Ureter (tissue), 1 donor: Measurements from ENCODE around the gene IFT22. TPM values are rescaled to one million over a fixed set of nuclear protein-coding genes. Genes with fewer than 3 reads are reported as not detected.
"Not testable (repeated sequence)": the region's sequence is repeated elsewhere in the genome, so short reads cannot be mapped to it uniquely, and the experiment has no call there.

Source experiments
- DNase-seq: peaks from one replicate; pipeline ENCODE4 v3.0.0-alpha.2; 2020; ENCODE audit warnings: low spot score
- total RNA-seq: library from RNA; stranded (reverse); gene quantifications from one replicate; pipeline ENCODE4 v1.2.4, GENCODE V29; 2023
- donor health status: DM: yes; HTN: yes; CAD: no.

The IFT22 gene
- total RNA-seq, 1 donor from 2014 or later: 25.5 TPM

DNA sequence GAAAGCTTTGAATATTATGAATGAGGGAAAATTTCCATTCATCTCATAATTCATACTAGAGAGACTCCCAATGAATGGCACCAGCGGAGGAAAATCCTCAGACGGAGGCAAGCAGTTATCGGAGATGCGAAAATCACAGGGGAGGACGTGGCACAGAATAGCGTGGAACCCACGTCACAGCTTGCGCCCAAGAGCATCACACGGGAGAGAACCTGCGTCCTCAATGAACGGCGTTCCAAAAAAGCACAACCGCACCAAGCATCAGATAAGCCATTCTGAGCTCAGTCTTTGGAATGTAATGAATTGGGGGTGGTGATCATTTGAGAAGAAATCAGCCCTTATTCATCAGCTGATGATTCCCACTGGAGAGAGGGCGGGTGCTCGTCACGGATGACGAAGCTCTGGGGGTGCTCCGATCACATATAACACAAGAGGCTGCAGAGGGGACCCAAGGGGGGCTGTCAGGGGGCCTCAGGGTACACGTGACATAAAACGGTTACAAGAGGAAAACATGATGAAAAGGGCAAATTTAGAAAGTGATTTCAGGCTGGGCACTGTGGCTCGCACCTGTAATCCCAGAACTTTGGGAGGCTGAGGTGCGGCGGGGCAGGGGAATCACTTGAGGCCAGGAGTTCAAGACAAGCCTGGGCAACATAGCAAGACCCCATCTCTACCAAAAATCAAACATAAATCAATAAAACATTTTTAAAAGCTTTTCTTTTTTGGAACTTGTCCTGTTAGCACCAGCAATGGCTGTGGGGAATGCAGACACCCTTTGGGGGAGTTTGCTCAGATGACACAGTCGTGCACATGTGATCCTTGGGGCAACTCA is 42.9 kb downstream of the IFT22 start:
- no peak for DNase-seq

GRCh38 chr7:101277155-101277554 is 44.5 kb downstream of the IFT22 start:
- no peak for DNase-seq

GRCh38 chr7:101273206-101273605 is 48.4 kb downstream of the IFT22 start:
- no peak for DNase-seq

DNA sequence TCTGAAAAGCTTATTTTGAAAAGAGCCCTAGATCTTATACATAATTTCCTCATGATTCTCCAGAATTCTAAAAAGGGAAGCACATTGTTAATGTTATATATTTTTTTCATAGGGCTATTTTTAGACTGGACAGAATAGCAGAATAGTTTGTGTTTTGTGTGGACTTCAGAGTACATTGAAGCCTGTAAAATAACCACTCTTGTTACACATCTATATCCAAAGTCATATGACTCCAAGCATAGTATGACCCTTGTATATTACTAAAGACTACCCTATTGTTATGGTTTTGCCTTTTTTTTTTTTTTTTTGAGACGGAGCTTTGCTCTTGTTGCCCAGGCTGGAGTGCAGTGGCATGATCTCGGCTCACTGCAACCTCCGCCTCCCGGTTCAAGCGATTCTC is 50.6 kb downstream of the IFT22 start:
- no peak for DNase-seq

- no peak for DNase-seq
Observed at GRCh38 chr7:101269664-101270063, 51.9 kb downstream of the IFT22 start.

GRCh38 chr7:101265622-101266516 is 55.7 kb downstream of the IFT22 start:
- no peak for DNase-seq

GRCh38 chr7:101264102-101264706 is 57.4 kb downstream of the IFT22 start:
- DNase-seq: not testable (repeated sequence)

Other genes with a start within 250 kb of the IFT22 start
- 57.3 TPM for gene TRIM56, start 236.3 kb downstream of the IFT22 start, total RNA-seq
- gene SERPINE1, start 194.7 kb downstream of the IFT22 start, total RNA-seq: 4.3 TPM
- 50.5 TPM for gene AP1S1, start 167.3 kb downstream of the IFT22 start, total RNA-seq
- gene VGF, start 156.2 kb downstream of the IFT22 start, total RNA-seq: not detected
- gene NAT16, start 141.5 kb downstream of the IFT22 start, total RNA-seq: not detected
- gene MOGAT3, start 120.8 kb downstream of the IFT22 start, total RNA-seq: not detected
- 50.9 TPM for gene PLOD3, start 104.2 kb downstream of the IFT22 start, total RNA-seq
- 57.1 TPM for gene ZNHIT1, start 103.6 kb downstream of the IFT22 start, total RNA-seq
- 11.3 TPM for gene CLDN15, start 84.0 kb downstream of the IFT22 start, total RNA-seq
- 159 TPM for gene FIS1, start 76.7 kb downstream of the IFT22 start, total RNA-seq
- gene COL26A1, start 41.1 kb upstream of the IFT22 start, total RNA-seq: not detected